ENCODE data around the gene PRELID2.

DNA sequence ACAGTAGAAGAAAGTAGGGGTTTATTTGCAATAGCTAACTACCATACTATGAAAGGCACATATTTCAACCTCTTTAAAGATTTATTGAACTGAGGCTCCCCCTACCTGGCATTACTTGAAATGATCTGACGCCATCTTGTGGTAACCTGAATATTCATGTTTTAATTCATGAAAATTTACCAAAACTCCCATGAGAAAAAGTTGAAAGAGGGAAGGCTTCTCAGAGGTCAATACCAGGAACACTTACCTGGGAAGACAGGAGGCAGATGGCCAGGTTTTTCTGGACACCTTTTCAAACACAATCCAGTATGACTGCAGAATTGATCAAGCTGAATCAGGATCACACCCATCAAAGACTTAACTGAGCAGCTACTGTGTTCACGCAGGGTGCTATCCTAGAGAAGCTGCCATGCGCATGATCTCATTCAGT lies 9.4 kb downstream of the PRELID2 start:
- no peak for TF ChIP-seq EZH2 (IDR thresholded peaks at IDR 0.05; ENCODE audit: borderline replicate concordance)
- TF ChIP-seq, protein P1, sequence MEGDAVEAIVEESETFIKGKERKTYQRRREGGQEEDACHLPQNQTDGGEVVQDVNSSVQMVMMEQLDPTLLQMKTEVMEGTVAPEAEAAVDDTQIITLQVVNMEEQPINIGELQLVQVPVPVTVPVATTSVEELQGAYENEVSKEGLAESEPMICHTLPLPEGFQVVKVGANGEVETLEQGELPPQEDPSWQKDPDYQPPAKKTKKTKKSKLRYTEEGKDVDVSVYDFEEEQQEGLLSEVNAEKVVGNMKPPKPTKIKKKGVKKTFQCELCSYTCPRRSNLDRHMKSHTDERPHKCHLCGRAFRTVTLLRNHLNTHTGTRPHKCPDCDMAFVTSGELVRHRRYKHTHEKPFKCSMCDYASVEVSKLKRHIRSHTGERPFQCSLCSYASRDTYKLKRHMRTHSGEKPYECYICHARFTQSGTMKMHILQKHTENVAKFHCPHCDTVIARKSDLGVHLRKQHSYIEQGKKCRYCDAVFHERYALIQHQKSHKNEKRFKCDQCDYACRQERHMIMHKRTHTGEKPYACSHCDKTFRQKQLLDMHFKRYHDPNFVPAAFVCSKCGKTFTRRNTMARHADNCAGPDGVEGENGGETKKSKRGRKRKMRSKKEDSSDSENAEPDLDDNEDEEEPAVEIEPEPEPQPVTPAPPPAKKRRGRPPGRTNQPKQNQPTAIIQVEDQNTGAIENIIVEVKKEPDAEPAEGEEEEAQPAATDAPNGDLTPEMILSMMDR (IDR thresholded peaks at IDR 0.05; ENCODE audit: poor library complexity) = peak; percentile 90

Measured in hepatocyte (in vitro differentiated cells).